ENCODE measurements around the gene EVA1C.

The EVA1C gene

DNA sequence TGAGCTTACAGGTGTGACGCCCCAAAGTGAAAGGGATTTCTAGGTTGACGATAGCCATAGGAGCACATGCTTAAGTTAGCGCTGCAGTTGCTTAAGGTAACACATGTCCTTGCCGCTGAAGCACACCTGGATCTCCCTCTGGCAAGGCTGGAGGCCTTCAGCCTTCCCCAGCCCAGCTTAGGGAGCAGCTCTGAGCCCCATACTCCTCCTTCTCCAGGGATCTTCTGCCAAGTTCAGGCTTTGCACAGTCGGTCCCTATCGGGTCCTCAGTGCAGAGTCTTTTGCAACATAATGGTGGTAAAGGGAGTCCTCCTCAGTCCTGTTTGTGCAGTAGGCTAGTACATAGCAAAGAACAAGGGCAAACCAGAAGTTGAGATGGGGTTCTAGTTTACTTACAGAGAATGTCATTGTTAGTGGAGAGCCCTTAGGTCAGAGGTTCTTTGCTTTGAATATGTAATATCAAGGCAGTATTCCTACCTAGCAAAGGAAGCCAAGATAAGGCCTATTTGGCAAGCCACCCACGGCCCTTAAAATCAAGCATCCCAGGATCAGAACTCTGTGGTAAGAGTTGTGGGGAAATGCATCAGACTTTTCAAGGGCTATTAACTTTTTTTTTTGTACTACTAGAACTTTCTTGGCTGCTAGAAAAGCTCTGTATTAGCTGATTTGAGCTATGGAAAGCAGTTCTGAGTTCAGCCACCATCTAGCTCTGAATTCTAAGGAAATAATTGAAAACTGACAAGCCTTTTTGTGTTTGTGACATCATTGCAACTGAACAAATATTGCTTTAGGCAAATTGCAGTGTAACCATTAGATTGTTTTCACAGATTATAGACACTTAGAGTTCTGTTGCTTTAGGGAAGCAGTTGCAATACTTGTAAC lies 1.4 kb downstream of the EVA1C start:
- Histone ChIP-seq H3K4me1 (peaks cover 9 to 16% (median 11%) of the 10 kb centered on the region in 10 experiments; a peak in 15 of 20 replicates), H3K9me3 (replicated peaks in 1 of 11) (no peaks in the 10 kb centered on the region; a peak in 1 of 22 replicates), H3K9ac (no peak overlapping the region), H3K4me3 (no peak overlapping the region), H3K27me3 (peaks cover 55 to 74% (median 67%) of the 10 kb centered on the region in 11 experiments), H4K20me1 (peaks cover 0 to 28% (median 5%) of the 10 kb centered on the region in 11 experiments; a peak in 8 of 22 replicates), H3K36me3 (no peaks in the 10 kb centered on the region), H3K4me2 (no peak overlapping the region), H3K27ac (no peak overlapping the region)
- no peak for TF ChIP-seq Cebpa-rat (IDR thresholded peaks at IDR 0.05)

DNA sequence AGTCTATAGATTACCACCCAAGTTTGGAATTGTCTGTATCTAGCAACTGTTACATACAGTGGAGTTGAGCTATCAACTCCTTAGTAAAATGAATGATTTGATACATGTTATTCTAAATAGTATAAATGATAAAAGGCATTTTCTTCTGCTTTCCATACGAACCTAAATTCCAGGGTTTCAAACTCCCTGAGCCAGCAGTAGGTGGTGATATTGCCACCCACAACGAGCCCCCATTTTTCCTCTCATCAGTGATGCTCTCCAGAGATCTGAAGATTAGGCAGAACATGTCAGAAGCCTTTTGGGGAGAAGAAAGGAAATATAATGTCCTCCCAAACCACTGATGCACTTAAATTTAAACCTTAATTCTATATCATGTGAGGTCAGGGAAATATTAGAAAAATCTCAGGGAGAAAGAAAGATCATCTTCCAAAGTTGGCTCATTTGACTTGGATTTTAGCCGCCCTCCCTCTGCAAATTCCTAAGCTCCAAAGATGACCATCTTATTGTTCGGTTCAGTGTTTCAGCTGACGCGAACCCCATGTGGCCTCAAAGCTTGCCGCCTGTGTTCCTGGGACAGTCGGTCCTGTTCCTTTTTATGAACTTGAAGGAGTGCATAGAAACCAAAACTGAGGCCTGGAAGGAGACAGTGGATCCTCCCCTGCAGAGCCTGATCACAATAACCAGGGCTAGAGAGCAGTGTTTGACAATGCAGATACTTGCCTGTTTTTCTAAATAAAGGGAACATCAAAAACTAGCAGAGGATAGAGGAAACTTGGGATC lies 2.3 kb downstream of the EVA1C start:
- Histone ChIP-seq H3K4me1 (peaks cover 9 to 16% (median 11%) of the 10 kb centered on the region in 10 experiments; a peak in 15 of 20 replicates), H3K4me3 (no peak overlapping the region), H3K27ac (no peak overlapping the region), H3K9ac (no peak overlapping the region), H3K36me3 (no peaks in the 10 kb centered on the region), H3K9me3 (replicated peaks in 1 of 11) (no peaks in the 10 kb centered on the region; a peak in 1 of 22 replicates), H4K20me1 (peaks cover 0 to 28% (median 5%) of the 10 kb centered on the region in 11 experiments; a peak in 8 of 22 replicates), H3K27me3 (peaks cover 50 to 66% (median 59%) of the 10 kb centered on the region in 11 experiments), H3K4me2 (no peak overlapping the region)
- TF ChIP-seq Cebpa-rat (IDR thresholded peaks at IDR 0.05) = no peak

DNA sequence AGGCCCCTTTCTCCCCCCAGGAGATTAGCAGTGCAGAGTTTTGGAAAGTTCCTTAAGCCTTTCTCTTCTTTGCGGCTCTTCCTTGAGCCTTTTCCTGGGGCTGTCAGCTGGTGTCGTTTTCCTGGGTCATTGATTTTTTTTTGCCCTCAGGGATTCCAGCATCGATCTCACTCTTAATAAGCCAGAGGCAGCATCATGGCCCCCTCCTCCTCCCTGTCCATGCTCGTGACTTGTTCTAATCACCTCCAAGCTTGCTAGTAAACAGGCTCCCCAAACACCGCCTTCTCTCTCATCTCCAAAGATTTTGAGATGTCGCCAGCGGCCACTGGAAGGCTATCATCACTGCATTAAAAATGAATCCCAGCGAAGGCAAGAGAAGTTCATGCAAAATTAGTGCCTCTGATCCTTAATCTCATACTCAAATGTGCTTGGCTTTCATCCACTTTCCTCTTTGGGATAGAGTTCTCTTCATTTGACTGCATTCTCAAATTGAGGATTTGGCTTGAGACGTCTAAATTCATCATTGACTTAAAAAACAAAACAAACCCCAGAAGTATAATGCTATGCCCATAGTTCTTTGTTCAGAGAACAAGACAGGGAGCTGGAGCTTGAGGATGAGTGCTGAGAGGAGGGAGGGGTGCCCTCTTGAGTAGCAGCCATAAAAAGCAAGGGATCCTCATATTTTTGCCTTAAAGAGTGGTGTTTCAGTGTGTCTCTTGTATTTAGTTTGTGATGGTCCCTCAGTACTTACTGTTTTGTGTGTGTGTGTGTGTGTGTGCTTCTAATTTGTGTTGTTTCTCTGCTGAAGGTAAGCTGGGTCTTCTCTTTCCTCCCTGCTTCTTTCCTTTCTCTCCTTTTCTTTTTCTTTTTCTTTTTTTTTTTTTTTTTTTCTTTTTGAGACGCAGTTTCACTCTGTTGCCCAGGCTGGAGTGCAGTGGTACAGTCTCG lies 3.2 kb downstream of the EVA1C start:
- Histone ChIP-seq H3K9me3 (replicated peaks in 1 of 11) (no peaks in the 10 kb centered on the region; a peak in 1 of 22 replicates), H3K9ac (no peak overlapping the region), H3K4me3 (no peak overlapping the region), H3K4me2 (no peak overlapping the region), H3K27ac (no peak overlapping the region), H3K4me1 (peaks cover 9 to 16% (median 11%) of the 10 kb centered on the region in 10 experiments; a peak in 15 of 20 replicates), H3K27me3 (peaks cover 40 to 56% (median 49%) of the 10 kb centered on the region in 11 experiments), H4K20me1 (peaks cover 0 to 28% (median 4%) of the 10 kb centered on the region in 11 experiments; a peak in 8 of 22 replicates), H3K36me3 (no peaks in the 10 kb centered on the region)
- no peak for TF ChIP-seq Cebpa-rat (IDR thresholded peaks at IDR 0.05)

DNA sequence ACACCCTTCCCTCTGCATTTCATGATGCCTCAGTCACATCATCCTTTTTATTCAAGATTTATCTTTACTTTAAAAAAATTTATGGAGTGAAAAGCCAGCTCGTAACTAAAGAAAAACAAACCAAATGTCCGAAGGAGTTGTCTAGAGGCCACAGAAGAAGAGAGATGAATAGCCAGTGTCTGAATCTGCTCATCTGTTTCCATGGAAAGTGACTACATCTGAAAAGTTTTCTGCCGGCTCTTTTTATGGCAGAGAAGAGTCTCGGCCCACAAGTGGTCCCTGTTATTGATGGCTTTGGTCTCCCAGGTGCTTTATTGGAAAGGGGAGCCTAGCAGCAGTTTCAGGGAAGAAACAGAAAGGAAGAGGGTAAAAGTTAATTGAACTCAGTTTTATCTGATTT lies 5.6 kb downstream of the EVA1C start:
- no peak overlapping the region for H3K27ac ChIP-seq
- no peaks in the 10 kb centered on the region for H3K4me1 ChIP-seq
- TF ChIP-seq Cebpa-rat (IDR thresholded peaks at IDR 0.05) = no peak
- no peak overlapping the region for H3K4me2 ChIP-seq
- no peak overlapping the region for H3K9ac ChIP-seq
- H3K4me3 ChIP-seq = no peak overlapping the region
- H3K36me3 ChIP-seq = no peaks in the 10 kb centered on the region
- H4K20me1 ChIP-seq = peaks cover 0 to 13% (median 0%) of the 10 kb centered on the region in 11 experiments; a peak in 5 of 22 replicates
- H3K9me3 ChIP-seq (replicated peaks in 1 of 11) = peaks cover 0 to 15% (median 8%) of the 10 kb centered on the region in 11 experiments; a peak in 9 of 22 replicates
- peaks cover 16 to 32% (median 25%) of the 10 kb centered on the region in 11 experiments for H3K27me3 ChIP-seq

DNA sequence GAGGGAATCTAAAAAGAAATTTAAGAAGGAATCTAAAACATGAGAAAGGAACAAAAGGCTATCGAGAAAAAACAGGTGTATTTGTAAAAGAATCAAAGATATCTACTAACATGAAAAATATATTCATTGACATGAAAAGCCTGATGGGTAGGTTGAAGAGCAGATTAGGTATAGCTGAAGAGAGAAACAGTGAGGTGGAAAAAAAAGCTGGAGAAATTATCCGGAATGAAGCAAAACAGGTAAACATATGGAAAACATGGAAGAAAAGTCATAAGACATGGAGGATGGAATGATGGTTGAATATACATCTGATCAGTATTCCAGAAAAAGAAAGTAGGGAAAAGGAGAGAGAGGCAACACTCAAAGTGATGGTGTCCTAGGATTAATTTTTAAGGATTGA lies 9.6 kb downstream of the EVA1C start:
- TF ChIP-seq Cebpa-rat (IDR thresholded peaks at IDR 0.05) = no peak
- Histone ChIP-seq H3K36me3 (no peaks in the 10 kb centered on the region), H3K4me3 (no peak overlapping the region), H3K27ac (no peak overlapping the region), H3K27me3 (no peaks in the 10 kb centered on the region), H3K9ac (no peak overlapping the region), H3K4me1 (no peaks in the 10 kb centered on the region), H4K20me1 (no peaks in the 10 kb centered on the region), H3K9me3 (replicated peaks in 1 of 11) (peaks cover 0 to 15% (median 8%) of the 10 kb centered on the region in 11 experiments; a peak in 9 of 22 replicates), H3K4me2 (no peak overlapping the region)

DNA sequence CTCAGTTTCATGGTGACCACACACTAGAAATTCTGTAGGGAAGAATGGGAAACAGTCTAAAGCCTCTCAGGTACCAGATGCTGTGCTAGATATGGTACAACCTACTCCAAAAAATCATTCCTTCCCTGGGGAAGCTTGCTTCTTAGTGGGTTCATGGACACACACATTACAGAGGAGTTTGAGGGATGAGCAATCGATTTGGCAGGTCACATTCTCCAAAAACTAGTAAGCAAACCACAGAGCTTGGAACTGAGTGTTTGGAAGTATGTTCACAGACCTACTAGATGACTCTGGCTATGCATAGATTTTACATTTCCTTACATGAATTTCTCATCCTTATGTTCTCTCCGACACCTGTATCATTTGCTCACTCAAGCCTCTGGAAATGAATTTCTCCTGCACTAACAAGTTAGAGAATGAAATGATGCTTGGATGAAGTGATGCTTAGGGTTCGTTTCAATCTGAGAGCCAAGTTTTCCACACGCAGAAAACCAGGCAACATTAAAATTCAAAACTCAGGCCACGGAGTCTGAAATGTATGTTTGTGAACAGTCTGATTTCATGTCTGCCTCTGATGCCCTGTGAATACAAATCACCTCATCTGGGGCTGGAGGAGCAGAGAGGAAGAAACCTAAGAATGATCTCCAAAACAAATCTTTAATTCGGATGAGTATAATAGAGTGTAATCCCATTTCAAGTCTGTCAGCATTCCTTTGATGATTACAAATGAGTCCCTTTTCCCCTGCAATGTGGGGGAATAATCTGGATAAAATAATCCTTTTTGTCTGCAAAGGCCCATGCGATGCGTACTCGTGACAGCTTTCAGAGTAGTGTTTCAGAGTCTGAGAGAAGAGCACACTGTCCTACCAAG lies 11.0 kb downstream of the EVA1C start:
- Histone ChIP-seq H3K27me3 (no peaks in the 10 kb centered on the region), H3K36me3 (no peaks in the 10 kb centered on the region), H3K9ac (no peak overlapping the region), H3K27ac (no peak overlapping the region), H3K9me3 (replicated peaks in 1 of 11) (peaks cover 0 to 15% (median 8%) of the 10 kb centered on the region in 11 experiments; a peak in 9 of 22 replicates), H3K4me2 (no peak overlapping the region), H3K4me3 (no peak overlapping the region), H3K4me1 (no peaks in the 10 kb centered on the region), H4K20me1 (no peaks in the 10 kb centered on the region)
- TF ChIP-seq Cebpa-rat (IDR thresholded peaks at IDR 0.05) = no peak

DNA sequence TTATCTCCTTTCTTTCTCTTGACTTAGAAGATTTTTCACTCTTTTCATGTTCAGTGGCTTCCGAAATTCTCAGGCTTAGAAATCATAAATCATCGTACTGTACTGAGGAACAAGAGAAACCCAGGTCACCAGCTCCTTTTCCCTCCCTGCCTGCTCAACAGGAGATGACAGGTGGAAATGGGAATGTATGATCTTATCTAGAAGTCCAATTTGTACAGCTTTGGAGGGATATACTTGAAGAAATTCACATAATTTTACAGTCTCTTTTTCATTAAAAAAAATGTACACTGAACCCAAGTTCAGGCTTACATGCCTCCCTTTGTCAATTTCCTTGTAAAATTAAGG lies 11.7 kb downstream of the EVA1C start:
- Histone ChIP-seq H3K27ac (no peak overlapping the region), H3K4me2 (no peak overlapping the region)

DNA sequence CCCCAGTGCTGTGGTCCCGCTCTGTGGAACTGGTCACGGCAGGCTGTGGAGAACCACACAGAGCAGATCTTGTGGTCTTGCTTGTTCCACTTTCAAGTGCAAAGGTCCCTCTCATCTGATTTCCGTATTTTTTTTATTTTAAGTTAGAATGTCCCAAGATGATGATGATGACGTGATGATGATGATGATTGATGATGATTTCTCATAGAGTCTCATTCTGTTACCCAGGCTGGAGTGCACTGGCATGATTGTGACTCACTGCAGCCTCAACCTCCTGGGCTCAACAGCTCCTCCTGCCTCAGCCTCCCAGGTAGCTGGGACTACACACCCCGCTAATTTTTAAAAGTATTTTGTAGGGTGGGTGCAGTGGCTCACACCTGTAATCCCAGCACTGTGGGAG lies 12.2 kb downstream of the EVA1C start:
- H3K9me3 ChIP-seq (replicated peaks in 1 of 11) = peaks cover 0 to 15% (median 8%) of the 10 kb centered on the region in 11 experiments; a peak in 9 of 22 replicates
- H3K4me1 ChIP-seq = no peaks in the 10 kb centered on the region
- H3K9ac ChIP-seq = no peak overlapping the region
- H3K27me3 ChIP-seq = no peaks in the 10 kb centered on the region
- H3K27ac ChIP-seq = no peak overlapping the region
- no peaks in the 10 kb centered on the region for H4K20me1 ChIP-seq
- no peak for TF ChIP-seq Cebpa-rat (IDR thresholded peaks at IDR 0.05)
- H3K36me3 ChIP-seq = no peaks in the 10 kb centered on the region
- no peak overlapping the region for H3K4me2 ChIP-seq
- H3K4me3 ChIP-seq = no peak overlapping the region

More for the DNA sequence above, 11.7 kb downstream of the EVA1C start:
- TF ChIP-seq Cebpa-rat (IDR thresholded peaks at IDR 0.05) = no peak
- Histone ChIP-seq H3K9ac (no peak overlapping the region), H3K27me3 (no peaks in the 10 kb centered on the region), H3K9me3 (replicated peaks in 1 of 11) (peaks cover 0 to 15% (median 8%) of the 10 kb centered on the region in 11 experiments; a peak in 9 of 22 replicates), H3K4me1 (no peaks in the 10 kb centered on the region), H4K20me1 (no peaks in the 10 kb centered on the region), H3K36me3 (no peaks in the 10 kb centered on the region), H3K4me3 (no peak overlapping the region)

Data from BLaER1 treated with 17β-estradiol and CSF1 and Interleukin-3, amounts not matched to agents 10 nM and 100 nM (cell line).